Measurements from ENCODE around the gene CREG2. TPM values are rescaled to one million over a fixed set of nuclear protein-coding genes. Genes with fewer than 3 reads are reported as not detected.

CREG2 gene
- total RNA-seq, 1 donor = 1.5 TPM

GRCh38 chr2:101419096-101419663, 31.9 kb upstream of the CREG2 start:
- TF ChIP-seq CTCF (IDR thresholded peaks at IDR 0.05; ENCODE audit: insufficient read depth, low read length) = peak; percentile 80
- peak; percentile 87 for DNase-seq (ENCODE audit: low read depth)
- H3K4me3 ChIP-seq (ENCODE audit: low read depth, low read length) = no peak overlapping the region

- TF ChIP-seq CTCF (IDR thresholded peaks at IDR 0.05; ENCODE audit: insufficient read depth, low read length) = no peak
- no peak overlapping the region for H3K4me3 ChIP-seq (ENCODE audit: low read depth, low read length)
- peak; percentile 39 for DNase-seq (ENCODE audit: low read depth)
Observed at GRCh38 chr2:101418460-101419095, 31.3 kb upstream of the CREG2 start.

GRCh38 chr2:101416609-101417008, 29.3 kb upstream of the CREG2 start:
- DNase-seq (ENCODE audit: low read depth) = no peak
- no peak overlapping the region for H3K4me3 ChIP-seq (ENCODE audit: low read depth, low read length)
- TF ChIP-seq CTCF (IDR thresholded peaks at IDR 0.05; ENCODE audit: insufficient read depth, low read length) = no peak

- DNase-seq (ENCODE audit: low read depth) = no peak
- TF ChIP-seq CTCF (IDR thresholded peaks at IDR 0.05; ENCODE audit: insufficient read depth, low read length) = no peak
- H3K4me3 ChIP-seq (ENCODE audit: low read depth, low read length) = no peak overlapping the region
Observed at GRCh38 chr2:101415884-101416283, 28.6 kb upstream of the CREG2 start.

GRCh38 chr2:101415220-101415619, 27.9 kb upstream of the CREG2 start:
- no peak for TF ChIP-seq CTCF (IDR thresholded peaks at IDR 0.05; ENCODE audit: insufficient read depth, low read length)
- DNase-seq (ENCODE audit: low read depth) = no peak

GRCh38 chr2:101412092-101412694, 24.9 kb upstream of the CREG2 start:
- TF ChIP-seq CTCF (IDR thresholded peaks at IDR 0.05; ENCODE audit: insufficient read depth, low read length) = no peak

More at GRCh38 chr2:101415220-101415619, 27.9 kb upstream of the CREG2 start:
- H3K4me3 ChIP-seq (ENCODE audit: low read depth, low read length) = no peak overlapping the region

More at GRCh38 chr2:101412092-101412694, 24.9 kb upstream of the CREG2 start:
- H3K4me3 ChIP-seq (ENCODE audit: low read depth, low read length) = no peak overlapping the region
- DNase-seq (ENCODE audit: low read depth) = no peak

All from fibroblast of the aortic adventitia (primary cell).